8988T (cell line): Measurements from ENCODE around the gene WDR48.

Source experiments
- DNase-seq: peaks from one replicate; pipeline ENCODE4 v3.0.0; 2011

WDR48 gene

DNA sequence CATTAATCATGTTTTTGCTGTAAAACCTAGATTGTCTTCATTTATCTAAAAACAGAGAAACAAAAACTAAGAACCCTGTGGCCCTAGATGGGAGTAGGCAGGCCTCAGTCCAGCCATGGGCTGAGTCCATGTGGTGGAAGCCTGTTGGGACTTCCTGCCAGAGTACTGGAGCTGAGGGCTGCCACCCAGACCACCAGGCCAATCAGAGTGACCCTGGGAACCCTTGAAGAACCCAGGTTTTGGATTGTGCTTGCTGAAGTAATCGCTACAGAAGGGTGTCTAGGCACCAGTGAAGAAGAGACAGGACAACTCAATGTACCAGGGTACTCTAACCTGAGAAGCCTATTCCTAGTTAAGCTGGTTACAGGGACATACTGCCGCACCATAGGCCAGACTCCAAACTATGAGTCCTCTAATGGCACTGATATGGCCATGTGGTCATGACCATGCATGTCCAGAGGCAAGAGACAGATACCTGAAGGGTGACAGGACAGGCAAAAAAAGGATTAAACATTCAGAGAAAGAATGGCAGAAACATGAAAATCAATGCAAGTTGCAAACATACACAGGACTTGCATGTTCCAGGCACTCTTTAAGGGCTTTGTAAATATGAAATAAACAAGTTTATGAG lies 88.6 kb downstream of the WDR48 start:
- no peak for DNase-seq

DNA sequence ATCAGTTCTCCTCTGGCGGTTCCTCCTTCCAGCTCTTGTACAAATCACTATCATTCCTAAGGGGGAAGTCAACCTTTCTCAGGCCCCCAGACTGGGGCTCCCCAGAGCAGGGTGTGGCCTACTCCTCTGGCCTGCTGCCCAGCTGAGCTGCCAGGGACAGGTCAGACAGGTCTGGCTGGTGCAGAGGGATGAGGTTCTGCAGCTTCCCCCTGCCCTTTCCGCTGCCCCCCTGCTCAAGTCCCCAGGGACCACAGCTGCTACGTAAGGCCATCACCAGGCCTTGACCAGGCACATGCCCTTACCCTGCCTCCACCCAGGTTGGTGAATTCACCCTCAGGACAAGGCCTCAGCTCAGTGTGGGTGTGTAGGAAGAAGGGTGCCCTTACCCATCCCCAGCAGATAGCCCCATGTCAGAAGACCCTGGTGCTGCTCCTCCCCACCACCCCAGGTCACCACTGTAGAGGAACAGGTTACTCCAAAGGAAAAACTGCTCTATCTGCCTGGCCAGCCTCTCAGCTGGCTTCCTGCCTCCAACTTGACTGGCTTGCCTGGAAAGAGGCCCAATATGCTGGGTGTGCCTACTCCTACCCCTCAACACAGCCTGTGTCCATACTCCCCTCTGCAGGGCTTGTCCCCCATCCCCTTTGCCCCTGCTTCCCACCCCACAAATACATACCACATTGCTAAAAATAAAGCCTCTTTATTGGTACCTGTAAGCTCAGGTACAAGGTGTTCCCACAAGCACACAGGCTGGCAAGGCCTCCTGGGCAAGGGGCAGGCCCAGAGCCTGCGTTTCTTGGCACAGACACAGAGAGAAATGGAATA lies 89.6 kb downstream of the WDR48 start:
- DNase-seq, result no peak

DNA sequence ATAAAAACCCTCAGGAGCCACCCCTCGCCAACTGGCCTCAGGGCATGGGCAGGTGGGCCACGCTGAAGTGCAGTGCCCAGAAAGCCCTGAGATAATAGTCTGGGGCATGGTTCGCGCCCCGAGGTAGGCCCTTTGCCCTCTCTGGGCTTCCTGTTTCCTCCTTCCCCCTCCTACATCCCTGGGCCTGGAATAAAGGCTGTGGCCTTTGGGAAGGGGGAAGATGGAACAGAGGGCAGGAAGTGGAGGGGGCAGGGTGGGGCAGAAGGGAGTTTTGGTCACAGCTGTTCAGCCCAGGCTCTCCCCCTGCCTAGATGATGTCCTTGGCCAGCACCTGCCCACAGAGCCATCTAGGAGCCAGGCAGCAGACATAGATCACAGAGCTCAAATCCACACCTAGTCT lies 90.3 kb downstream of the WDR48 start:
- DNase-seq, result no peak

DNA sequence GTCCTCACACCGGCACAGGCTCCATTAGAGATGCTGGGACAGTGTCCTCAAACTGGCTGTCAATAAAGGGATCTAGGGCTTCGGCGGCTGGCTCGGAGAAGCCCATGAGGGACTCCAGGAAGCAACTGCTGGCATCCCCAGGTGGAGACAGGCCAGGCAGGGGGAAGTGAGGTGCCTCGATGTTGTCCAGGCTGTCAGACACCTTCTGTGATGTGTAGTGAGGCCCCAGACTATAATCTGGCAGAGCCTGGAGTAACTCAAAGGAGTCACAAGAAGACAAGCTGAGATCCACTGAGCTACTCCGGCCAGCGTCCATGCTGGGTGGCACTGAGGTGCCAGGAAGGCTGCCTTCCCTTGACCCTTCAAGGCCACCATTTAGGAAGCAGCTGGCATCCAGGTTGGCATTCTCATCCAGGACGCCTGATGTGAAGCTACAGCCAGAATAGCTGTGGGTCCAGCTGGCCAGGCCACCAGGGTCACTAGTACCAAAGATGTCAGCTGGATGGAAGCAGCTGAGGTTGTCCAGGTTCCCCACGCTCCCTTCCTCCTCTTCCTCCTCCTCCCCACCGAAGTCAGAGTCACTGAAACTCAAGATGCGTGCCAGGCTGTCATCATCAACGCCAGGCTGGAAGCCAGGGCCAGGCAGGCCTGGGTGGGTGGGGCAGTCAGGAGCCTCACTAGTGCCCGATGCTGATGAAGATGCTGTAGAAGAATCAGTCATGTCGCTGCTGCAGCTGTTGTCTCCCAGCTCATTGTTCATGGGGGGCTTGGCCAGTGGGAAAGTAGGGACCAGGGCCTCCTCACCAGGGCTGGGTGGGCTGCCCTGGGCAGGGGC lies 91.5 kb downstream of the WDR48 start:
- DNase-seq, result no peak

DNA sequence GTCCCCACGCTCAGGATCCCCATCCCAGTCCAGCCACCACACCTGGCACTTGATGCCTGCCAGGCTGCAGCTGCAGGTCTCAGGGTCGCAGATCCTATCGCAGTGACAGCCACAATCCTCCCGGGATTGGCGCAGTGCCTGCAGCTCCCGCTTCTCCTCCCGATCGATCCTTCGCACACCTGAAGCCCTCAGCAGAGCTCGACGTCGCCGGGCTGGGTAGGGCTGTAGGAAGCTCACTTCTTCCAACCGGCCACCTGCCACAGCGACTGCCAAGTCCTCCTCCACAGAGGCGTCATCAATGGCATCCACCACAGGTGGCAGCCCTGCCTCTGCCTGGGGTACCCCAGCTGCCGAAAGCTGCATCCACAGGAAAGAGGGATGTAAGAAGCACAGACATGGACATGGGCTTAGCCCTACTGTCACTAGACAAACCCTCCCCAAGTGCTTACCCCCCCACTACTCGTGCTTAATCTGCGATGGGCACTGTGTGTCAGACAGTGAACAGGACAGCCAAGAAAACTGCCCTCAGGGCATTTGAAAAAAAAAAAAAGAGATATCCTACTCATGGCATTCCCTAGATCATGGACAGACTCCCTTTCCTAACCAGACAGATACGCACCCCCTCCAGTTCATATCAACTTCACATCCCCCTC lies 92.4 kb downstream of the WDR48 start:
- no peak for DNase-seq

DNA sequence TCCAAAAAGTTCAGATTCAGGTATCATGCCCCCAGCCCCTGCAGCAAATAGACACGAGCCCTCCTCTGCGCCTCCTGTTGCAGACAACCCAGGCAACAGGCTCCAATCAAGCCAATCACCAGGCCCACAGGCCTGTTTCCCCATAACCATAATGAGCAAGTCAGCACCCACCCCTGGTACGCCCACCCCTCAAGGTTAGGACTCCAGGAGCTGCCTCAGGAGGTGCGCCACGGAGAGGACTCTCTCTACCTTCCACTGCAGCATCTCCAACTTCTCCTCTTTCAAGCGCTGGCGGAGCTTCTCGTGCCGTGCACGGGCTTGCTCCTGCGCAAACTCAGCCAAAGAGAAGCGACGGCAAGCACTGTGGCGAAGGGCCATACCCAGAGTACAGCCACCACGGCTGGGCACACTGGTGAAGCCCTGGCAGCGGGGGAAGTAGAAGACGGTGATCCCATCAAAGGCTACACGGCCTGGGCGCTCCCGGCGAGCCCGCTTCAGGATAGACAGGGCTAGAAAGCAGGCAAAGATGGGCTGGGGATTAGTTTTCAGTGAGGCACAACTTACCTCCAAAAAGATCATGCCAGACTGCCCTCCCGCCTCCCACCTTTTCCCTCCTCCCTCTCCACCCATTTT lies 93.0 kb downstream of the WDR48 start:
- DNase-seq, result no peak

DNA sequence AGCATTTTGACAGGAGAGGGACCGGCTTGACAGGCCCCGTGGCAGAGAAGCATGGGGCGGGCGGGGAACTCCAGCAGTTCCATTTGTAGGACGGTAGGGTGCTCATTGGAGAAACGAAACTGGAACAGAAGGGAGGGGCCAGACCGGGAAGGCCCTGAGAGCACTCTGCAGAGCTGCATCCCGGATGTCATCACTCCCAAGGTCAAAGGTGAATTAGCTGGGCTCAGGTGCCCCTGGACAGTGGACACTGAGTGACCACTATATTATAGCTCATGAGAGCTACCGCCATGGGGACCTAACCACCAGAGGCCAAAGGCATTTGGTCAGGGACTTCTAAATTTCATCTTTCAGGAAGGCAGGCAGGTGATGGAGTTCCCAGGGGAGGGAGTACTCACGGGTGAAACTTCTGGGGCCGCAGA lies 94.3 kb downstream of the WDR48 start:
- no peak for DNase-seq
